Body of pancreas (tissue), 4 donors: ENCODE measurements around the gene RFX7. TPM values are rescaled to one million over a fixed set of nuclear protein-coding genes. Genes with fewer than 3 reads are reported as not detected.

Experiments
- ATAC-seq: fragments of 150-250 bp; one replicate; pipeline ENCODE4 v1.9.1; 2016
- DNase-seq, 4 donors: peaks; one replicate each; pipeline ENCODE4 v3.0.0-alpha.2; 2019
- H3K27ac ChIP-seq, 4 donors: fragments of 200-600 bp; sonication (generic); 1 replicate in 3 of 4; 2 replicates in 1 of 4; pipeline versions ENCODE4 v1.5.1 to v1.6.1; 2016 to 2019; ENCODE audit warnings: mild to moderate bottlenecking in 1 of 4, mixed read lengths in 1 of 4, moderate library complexity in 1 of 4
- H3K27me3 ChIP-seq, 2 donors: fragments of 200-600 bp; sonication (generic); one replicate each; pipeline ENCODE4 v1.6.0; 2016; ENCODE audit warnings: mild to moderate bottlenecking in 1 of 2
- H3K36me3 ChIP-seq, 2 donors: fragments of 200-600 bp; sonication (generic); replicated peaks in 1 of 2; 2 replicates each; pipeline ENCODE4 v1.5.1; 2016; ENCODE audit warnings: low read depth in 2 of 2; ENCODE audit not compliant: insufficient read depth in 1 of 2
- H3K4me1 ChIP-seq: fragments of 200-600 bp; sonication (generic); one replicate; pipeline ENCODE4 v1.6.0; 2016
- H3K4me3 ChIP-seq, 2 donors: fragments of 200-600 bp; sonication (generic); 1 replicate in 1 of 2; 2 replicates in 1 of 2; pipeline ENCODE4 v1.5.1; 2016 to 2019
- H3K9me3 ChIP-seq, 3 donors: fragments of 200-600 bp; sonication (generic); 1 replicate in 2 of 3; 2 replicates in 1 of 3; pipeline ENCODE4 v1.5.1; 2016
- CTCF ChIP-seq, 7 experiments: fragments of 450-650 bp in 4 of 7; fragments of 200-600 bp in 3 of 7; sonication (generic) in 3 of 7; IDR thresholded peaks; one replicate each; pipeline ENCODE4 v1.5.1; 2016 to 2019; ENCODE audit warnings: antibody characterized with exemption in 7 of 7
- POLR2A ChIP-seq, 3 donors: fragments of 450-650 bp; IDR thresholded peaks; one replicate each; pipeline ENCODE4 v1.6.1; 2016; ENCODE audit warnings: antibody characterized with exemption in 3 of 3, mild to moderate bottlenecking in 2 of 3
- WGBS, 2 donors: methylation state at CpG; one replicate each; pipeline ENCODE4 v1.1.5; 2017; 5-methylcytosine and 5-hydroxymethylcytosine counted together
- intact Hi-C: fragments of 100-400 bp; cut with DNase I; formaldehyde crosslinking; loops from one replicate; pipeline ENCODE4 v1.15.1; 2023
- total RNA-seq, 2 donors: library from RNA; depleted of rRNA; stranded (reverse); fragments of >200 nt; gene quantifications; one replicate each; pipeline ENCODE4 v1.1.0, GENCODE V29; 2016

RFX7 gene
- total RNA-seq, 2 donors from 2014 or later, result 2.6 to 5.4 TPM

- Histone ChIP-seq H3K27ac (no peak overlapping the region), H3K36me3 (no peaks in the 10 kb centered on the region), H3K4me1 (no peaks in the 10 kb centered on the region), H3K9me3 (no peaks in the 10 kb centered on the region), H3K4me3 (no peak overlapping the region), H3K27me3 (no peaks in the 10 kb centered on the region)
- TF ChIP-seq CTCF (IDR thresholded peaks at IDR 0.05) (no peak), POLR2A (IDR thresholded peaks at IDR 0.05) (no peak)
- ATAC-seq (no peak), DNase-seq (no peak)
- 55 to 59% methylated on average over 2 of the region's 2 CpGs for WGBS, 2 donors
- intact Hi-C loops, result no loop called here
Observed at GRCh38 chr15:56076640-56077039, 167.0 kb downstream of the RFX7 start.

GRCh38 chr15:56074481-56075265, 169.0 kb downstream of the RFX7 start:
- no peak for TF ChIP-seq CTCF (IDR thresholded peaks at IDR 0.05)
- TF ChIP-seq POLR2A (IDR thresholded peaks at IDR 0.05), result no peak
- intact Hi-C loops, result no loop called here
- Histone ChIP-seq H3K27me3 (no peaks in the 10 kb centered on the region), H3K4me3 (no peak overlapping the region), H3K36me3 (no peaks in the 10 kb centered on the region), H3K9me3 (no peaks in the 10 kb centered on the region), H3K4me1 (no peaks in the 10 kb centered on the region), H3K27ac (no peak overlapping the region)
- WGBS, 2 donors, result 40 to 44% methylated on average over 5 of the region's 5 CpGs
- no peak for DNase-seq
- no peak for ATAC-seq

GRCh38 chr15:56064152-56064551, 179.5 kb downstream of the RFX7 start:
- ATAC-seq (no peak), DNase-seq (no peak)
- no peak for TF ChIP-seq CTCF (IDR thresholded peaks at IDR 0.05)
- no peak for TF ChIP-seq POLR2A (IDR thresholded peaks at IDR 0.05)
- intact Hi-C loops, result no loop called here
- H3K36me3 ChIP-seq, result no peaks in the 10 kb centered on the region
- no peaks in the 10 kb centered on the region for H3K9me3 ChIP-seq
- H3K27me3 ChIP-seq, result no peaks in the 10 kb centered on the region
- no peaks in the 10 kb centered on the region for H3K4me1 ChIP-seq
- WGBS, 2 donors, result 72 to 78% methylated on average over 3 of the region's 3 CpGs
- H3K4me3 ChIP-seq, result no peak overlapping the region
- no peak overlapping the region for H3K27ac ChIP-seq

- H3K36me3 ChIP-seq, result no peaks in the 10 kb centered on the region
- H3K9me3 ChIP-seq, result no peaks in the 10 kb centered on the region
- H3K27me3 ChIP-seq, result no peaks in the 10 kb centered on the region
- intact Hi-C loops, result no loop called here
- no peaks in the 10 kb centered on the region for H3K4me1 ChIP-seq
- ATAC-seq, result no peak
- TF ChIP-seq POLR2A (IDR thresholded peaks at IDR 0.05) (no peak), CTCF (IDR thresholded peaks at IDR 0.05) (no peak)
- DNase-seq, result no peak
- H3K4me3 ChIP-seq, result no peak overlapping the region
- WGBS, 2 donors, result 65 to 74% methylated on average over 2 of the region's 2 CpGs
- no peak overlapping the region for H3K27ac ChIP-seq
Observed at GRCh38 chr15:56059716-56060115, 184.0 kb downstream of the RFX7 start.

GRCh38 chr15:56058986-56059385, 184.7 kb downstream of the RFX7 start:
- whole genome bisulfite sequencing, 2 donors, result 38 to 66% methylated on average over 2 of the region's 2 CpGs
- intact Hi-C loops, result no loop called here

More at GRCh38 chr15:56058986-56059385, 184.7 kb downstream of the RFX7 start:
- no peaks in the 10 kb centered on the region for H3K4me1 ChIP-seq
- no peak overlapping the region for H3K4me3 ChIP-seq
- TF ChIP-seq POLR2A (IDR thresholded peaks at IDR 0.05) (no peak), CTCF (IDR thresholded peaks at IDR 0.05) (no peak)
- ATAC-seq (peak; percentile 42), DNase-seq (peak in 2 of 4 donors; percentile 13 to 27)
- no peaks in the 10 kb centered on the region for H3K27me3 ChIP-seq
- H3K9me3 ChIP-seq, result no peaks in the 10 kb centered on the region
- H3K36me3 ChIP-seq, result no peaks in the 10 kb centered on the region
- H3K27ac ChIP-seq, result no peak overlapping the region
